OCI-LY3 (cell line): Measurements from ENCODE around the gene LINC01488.

Experiments used
- H2AFZ ChIP-seq: fragments of 200-600, 300-600 bp; shearing (Covaris generic); 2 replicates; pipeline ENCODE4 v1.6.0; 2014; ENCODE audit warnings: antibody characterized with exemption, low read depth, low read length
- H3K27ac ChIP-seq: fragments of 200-600, 300-600 bp; sonication (generic); 2 replicates; pipeline ENCODE4 v1.5.1; 2014; ENCODE audit warnings: mild to moderate bottlenecking, low read length, moderate library complexity, mixed read lengths
- H3K27me3 ChIP-seq: fragments of 200-600, 300-600 bp; sonication (generic); 2 replicates; pipeline ENCODE4 v1.6.1; 2014; ENCODE audit warnings: low read depth, low read length, mixed read lengths
- H3K36me3 ChIP-seq: fragments of 200-600, 300-600 bp; sonication (generic); replicated peaks from 2 replicates; pipeline ENCODE3; 2014; ENCODE audit warnings: low read depth, low read length, mixed read lengths
- H3K4me1 ChIP-seq: fragments of 300-600, 200-600 bp; sonication (generic); 2 replicates; pipeline ENCODE4 v1.6.1; 2014; ENCODE audit warnings: low read length, mixed read lengths
- H3K4me2 ChIP-seq: fragments of 200-600, 300-600 bp; sonication (generic); 2 replicates; pipeline ENCODE4 v1.6.1; 2014; ENCODE audit warnings: low read length, mixed read lengths
- H3K4me3 ChIP-seq: fragments of 300-600, 200-600 bp; sonication (generic); 2 replicates; pipeline ENCODE4 v1.5.1; 2014; ENCODE audit warnings: antibody characterized with exemption, mild to moderate bottlenecking, low read length, moderate library complexity
- H3K79me2 ChIP-seq: fragments of 300-600, 200-600 bp; shearing (Covaris generic); 2 replicates; pipeline ENCODE4 v1.6.1; 2014; ENCODE audit warnings: mild to moderate bottlenecking, low read length, mixed read lengths
- H3K9ac ChIP-seq: fragments of 300-600, 200-600 bp; shearing (Covaris generic); 2 replicates; pipeline ENCODE4 v1.6.0; 2014; ENCODE audit warnings: mild to moderate bottlenecking, low read length, moderate library complexity
- H3K9me3 ChIP-seq: fragments of 200-600, 300-600 bp; shearing (Covaris generic); 2 replicates; pipeline ENCODE4 v1.6.1; 2014; ENCODE audit warnings: low read length, mixed read lengths; ENCODE audit not compliant: insufficient read depth
- H4K20me1 ChIP-seq: fragments of 200-600, 300-600 bp; sonication (generic); 2 replicates; pipeline ENCODE4 v1.6.1; 2016; ENCODE audit warnings: low read length, mixed read lengths; ENCODE audit not compliant: insufficient read depth
- EZH2phosphoT487 ChIP-seq: fragments of 200-600 bp; shearing (Covaris generic); IDR thresholded peaks from 2 replicates; pipeline ENCODE4 v1.6.1; 2018; ENCODE audit warnings: antibody characterized with exemption, mixed run types, low read depth
- TF ChIP-seq, protein P1 (sequence below): fragments of 200-600, 300-600 bp; sonication (generic); IDR thresholded peaks from 2 replicates; pipeline ENCODE4 v1.5.1; 2014; ENCODE audit warnings: antibody characterized with exemption, low read length, low read depth

LINC01488 gene

DNA sequence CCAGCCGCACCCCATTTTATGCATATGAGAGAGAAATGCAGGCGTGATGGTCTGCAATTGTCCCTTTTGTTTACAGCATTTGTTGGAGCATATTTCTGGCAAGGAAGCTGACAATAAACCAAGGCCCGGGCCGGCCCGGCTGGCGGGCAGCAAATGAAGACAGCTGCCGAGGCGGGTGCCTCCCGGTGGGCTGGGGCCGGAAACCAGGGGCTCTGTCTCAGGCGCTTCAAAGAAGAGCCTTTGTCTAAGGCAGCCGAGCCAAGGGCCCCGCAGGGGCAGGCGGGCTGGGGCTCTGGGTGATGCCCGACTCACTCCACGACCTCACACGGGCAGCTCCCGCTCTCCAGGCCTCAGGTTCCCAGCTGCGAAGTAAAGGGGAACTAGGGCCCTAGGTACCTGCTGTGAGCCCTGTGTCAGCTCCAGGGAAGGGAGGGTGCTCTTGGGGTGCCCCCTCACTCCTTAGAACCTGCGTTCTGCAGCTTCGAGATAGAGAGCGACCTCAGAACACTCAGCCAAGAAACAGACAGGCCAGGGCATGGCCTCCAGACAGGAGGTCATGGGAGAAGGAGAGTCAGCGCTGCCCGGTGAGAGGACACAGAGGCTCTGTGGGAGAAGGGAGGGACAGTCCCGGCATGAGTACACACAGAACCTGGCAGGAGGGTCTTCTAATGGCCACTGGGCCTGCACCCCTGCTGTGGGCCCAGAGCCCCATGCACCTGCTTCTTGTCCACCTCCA lies 2.4 kb downstream of the LINC01488 start:
- H3K4me2 ChIP-seq = no peak overlapping the region
- TF ChIP-seq, protein P1, sequence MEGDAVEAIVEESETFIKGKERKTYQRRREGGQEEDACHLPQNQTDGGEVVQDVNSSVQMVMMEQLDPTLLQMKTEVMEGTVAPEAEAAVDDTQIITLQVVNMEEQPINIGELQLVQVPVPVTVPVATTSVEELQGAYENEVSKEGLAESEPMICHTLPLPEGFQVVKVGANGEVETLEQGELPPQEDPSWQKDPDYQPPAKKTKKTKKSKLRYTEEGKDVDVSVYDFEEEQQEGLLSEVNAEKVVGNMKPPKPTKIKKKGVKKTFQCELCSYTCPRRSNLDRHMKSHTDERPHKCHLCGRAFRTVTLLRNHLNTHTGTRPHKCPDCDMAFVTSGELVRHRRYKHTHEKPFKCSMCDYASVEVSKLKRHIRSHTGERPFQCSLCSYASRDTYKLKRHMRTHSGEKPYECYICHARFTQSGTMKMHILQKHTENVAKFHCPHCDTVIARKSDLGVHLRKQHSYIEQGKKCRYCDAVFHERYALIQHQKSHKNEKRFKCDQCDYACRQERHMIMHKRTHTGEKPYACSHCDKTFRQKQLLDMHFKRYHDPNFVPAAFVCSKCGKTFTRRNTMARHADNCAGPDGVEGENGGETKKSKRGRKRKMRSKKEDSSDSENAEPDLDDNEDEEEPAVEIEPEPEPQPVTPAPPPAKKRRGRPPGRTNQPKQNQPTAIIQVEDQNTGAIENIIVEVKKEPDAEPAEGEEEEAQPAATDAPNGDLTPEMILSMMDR = no peak
- TF ChIP-seq EZH2phosphoT487 = no peak
- no peak overlapping the region for H3K27ac ChIP-seq
- no peak overlapping the region for H2AFZ ChIP-seq
- H3K36me3 ChIP-seq = no peaks in the 10 kb centered on the region
- H3K4me3 ChIP-seq = no peak overlapping the region
- H4K20me1 ChIP-seq = no peaks in the 10 kb centered on the region
- no peak overlapping the region for H3K9ac ChIP-seq
- H3K4me1 ChIP-seq = no peaks in the 10 kb centered on the region
- H3K9me3 ChIP-seq = no peaks in the 10 kb centered on the region
- peaks cover 2% of the 10 kb centered on the region; the same call in 1 of the 2 replicates for H3K27me3 ChIP-seq
- no peaks in the 10 kb centered on the region for H3K79me2 ChIP-seq

DNA sequence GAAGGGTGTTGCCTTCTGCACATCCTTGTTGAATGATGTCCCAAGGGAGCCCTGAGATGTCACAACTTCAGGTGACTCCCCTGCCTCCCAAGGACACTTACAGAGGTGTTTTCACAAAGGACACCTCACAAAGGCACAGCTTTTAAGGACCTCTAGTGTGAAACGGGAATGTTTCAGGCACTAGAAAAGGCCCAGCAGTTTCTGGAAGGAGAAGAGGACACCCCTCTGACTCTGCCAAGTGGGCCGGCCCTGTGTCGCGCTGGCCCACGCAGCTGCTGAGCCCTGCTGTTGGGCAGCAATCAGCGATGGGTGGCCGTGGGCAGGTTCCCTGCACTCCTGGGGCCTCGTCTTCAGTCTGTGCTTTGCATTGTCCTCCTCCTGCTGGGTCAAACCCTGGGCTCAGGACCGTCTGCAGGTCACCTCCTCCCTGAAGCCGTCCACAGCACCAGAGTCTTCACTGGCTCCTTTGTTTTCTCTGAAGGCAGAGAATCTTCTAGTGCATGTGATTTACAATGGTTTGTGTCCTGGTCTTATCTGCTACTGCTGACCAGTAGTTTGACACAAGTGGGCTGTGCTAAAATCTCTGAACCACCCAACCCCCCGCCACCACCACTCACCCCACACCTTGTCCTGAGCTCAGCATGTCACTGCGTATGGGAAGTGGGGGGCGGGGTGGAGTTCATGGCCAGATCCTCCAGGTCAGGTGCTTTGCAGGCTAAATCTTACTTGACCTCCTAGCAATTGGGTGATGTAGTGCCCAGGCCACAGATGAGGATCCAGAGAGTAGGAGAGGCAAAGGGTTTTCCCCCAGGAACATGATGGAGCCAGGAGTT lies 3.2 kb downstream of the LINC01488 start:
- Histone ChIP-seq H3K9me3 (no peaks in the 10 kb centered on the region), H2AFZ (no peak overlapping the region), H3K36me3 (no peaks in the 10 kb centered on the region), H3K79me2 (no peaks in the 10 kb centered on the region), H3K4me3 (no peak overlapping the region), H3K27me3 (peaks cover 2% of the 10 kb centered on the region; the same call in 1 of the 2 replicates), H3K27ac (no peak overlapping the region), H3K4me2 (no peak overlapping the region), H3K9ac (no peak overlapping the region), H3K4me1 (no peaks in the 10 kb centered on the region), H4K20me1 (no peaks in the 10 kb centered on the region)
- TF ChIP-seq, protein P1 = no peak
- no peak for TF ChIP-seq EZH2phosphoT487

DNA sequence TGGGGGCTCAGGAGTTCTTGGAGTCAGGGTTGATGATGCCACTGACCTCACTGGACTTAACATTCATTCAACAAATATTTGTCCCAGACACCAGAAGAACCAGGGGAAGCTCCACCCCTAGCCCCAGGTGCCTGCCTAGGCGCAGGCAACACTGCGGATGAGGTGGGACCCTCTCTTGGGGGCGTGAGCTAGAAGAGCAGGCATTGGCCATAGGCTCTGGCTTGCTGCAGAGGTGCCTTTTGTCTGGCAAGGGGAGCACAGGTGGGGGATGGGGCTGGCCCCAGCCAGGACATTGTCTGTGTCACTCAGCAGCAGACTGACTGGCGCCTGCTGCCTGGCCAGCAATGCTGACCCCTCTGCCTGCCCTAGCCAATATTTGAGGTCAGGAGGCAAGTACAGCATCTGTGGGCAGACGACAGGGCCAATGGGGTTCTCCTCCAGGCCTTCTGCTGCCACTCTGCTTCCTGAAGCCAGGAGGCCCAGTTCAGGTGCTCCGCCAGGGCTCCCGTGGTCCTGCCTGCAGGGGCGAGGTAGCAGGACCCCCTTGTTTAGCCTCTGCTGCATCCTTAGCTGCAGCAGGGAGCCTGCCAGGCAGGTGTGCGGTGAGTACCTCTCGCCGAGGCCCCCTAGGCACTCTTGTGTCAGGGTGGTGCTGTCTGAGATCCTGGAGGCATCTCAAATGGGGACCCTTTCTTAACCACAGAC lies 4.0 kb downstream of the LINC01488 start:
- Histone ChIP-seq H3K9me3 (no peaks in the 10 kb centered on the region), H4K20me1 (no peaks in the 10 kb centered on the region), H2AFZ (no peak overlapping the region), H3K36me3 (no peaks in the 10 kb centered on the region), H3K4me2 (no peak overlapping the region), H3K27ac (no peak overlapping the region), H3K4me1 (no peaks in the 10 kb centered on the region), H3K27me3 (peaks cover 2% of the 10 kb centered on the region; the same call in 1 of the 2 replicates), H3K9ac (no peak overlapping the region), H3K4me3 (no peak overlapping the region), H3K79me2 (no peaks in the 10 kb centered on the region)
- TF ChIP-seq, protein P1 = no peak
- no peak for TF ChIP-seq EZH2phosphoT487
